Tibial artery (tissue), 4 donors: ENCODE data around the gene MLLT3.

ENCODE experiments used
- DNase-seq, 2 donors: peaks; one replicate each; pipeline ENCODE4 v3.0.0-alpha.2; 2019
- H3K27ac ChIP-seq, 2 donors: fragments of 200-600 bp; sonication (generic) in 1 of 2; 1 replicate in 1 of 2; 2 replicates in 1 of 2; pipeline ENCODE4 v1.5.1; 2018 to 2019; ENCODE audit warnings: mild to moderate bottlenecking in 1 of 2
- H3K27me3 ChIP-seq, 2 donors: fragments of 200-600 bp; sonication (generic) in 1 of 2; one replicate each; pipeline versions ENCODE4 v1.5.1 to v1.6.0; 2016 to 2019
- H3K36me3 ChIP-seq, 3 donors: fragments of 200-600 bp; sonication (generic) in 2 of 3; one replicate each; pipeline ENCODE4 v1.5.1; 2016 to 2019; ENCODE audit warnings: mild to moderate bottlenecking in 2 of 3
- H3K4me1 ChIP-seq, 4 donors: fragments of 200-600 bp; sonication (generic) in 2 of 4; 1 replicate in 3 of 4; 2 replicates in 1 of 4; pipeline ENCODE4 v1.5.1; 2016 to 2019
- H3K4me3 ChIP-seq, 2 donors: fragments of 200-600 bp; sonication (generic) in 1 of 2; 1 replicate in 1 of 2; 2 replicates in 1 of 2; pipeline ENCODE4 v1.5.1; 2018 to 2019; ENCODE audit warnings: mild to moderate bottlenecking in 2 of 2
- H3K9me3 ChIP-seq, 3 donors: fragments of 200-600 bp; sonication (generic) in 1 of 3; one replicate each; pipeline ENCODE4 v1.5.1; 2016 to 2019
- intact Hi-C: fragments of 100-400 bp; cut with DNase I; formaldehyde crosslinking; loops from one replicate; pipeline ENCODE4 v1.15.0; 2023; ENCODE audit warnings: low total_unique reads
- TF ChIP-seq, protein P1 (sequence below), 2 experiments: fragments of 200-600 bp in 1 of 2; fragments of 450-650 bp in 1 of 2; IDR thresholded peaks; one replicate each; pipeline ENCODE4 v1.5.1; 2017 to 2019; ENCODE audit warnings: antibody characterized with exemption in 2 of 2, mild to moderate bottlenecking in 1 of 2, moderate library complexity in 1 of 2

Gene MLLT3

GRCh38 chr9:20622330-20623020 is at the start of gene MLLT3:
TSS of gene MLLT3 (minus strand) at chr9:20622499.
- H3K4me3 ChIP-seq: peak within 1 kb of the TSS; percentile 93 to 96
- H3K4me1 ChIP-seq: peaks cover 0 to 33% (median 2%) of the 10 kb centered on the region in 4 donors
- H3K36me3 ChIP-seq: no peaks in the 10 kb centered on the region
- TF ChIP-seq, protein P1, sequence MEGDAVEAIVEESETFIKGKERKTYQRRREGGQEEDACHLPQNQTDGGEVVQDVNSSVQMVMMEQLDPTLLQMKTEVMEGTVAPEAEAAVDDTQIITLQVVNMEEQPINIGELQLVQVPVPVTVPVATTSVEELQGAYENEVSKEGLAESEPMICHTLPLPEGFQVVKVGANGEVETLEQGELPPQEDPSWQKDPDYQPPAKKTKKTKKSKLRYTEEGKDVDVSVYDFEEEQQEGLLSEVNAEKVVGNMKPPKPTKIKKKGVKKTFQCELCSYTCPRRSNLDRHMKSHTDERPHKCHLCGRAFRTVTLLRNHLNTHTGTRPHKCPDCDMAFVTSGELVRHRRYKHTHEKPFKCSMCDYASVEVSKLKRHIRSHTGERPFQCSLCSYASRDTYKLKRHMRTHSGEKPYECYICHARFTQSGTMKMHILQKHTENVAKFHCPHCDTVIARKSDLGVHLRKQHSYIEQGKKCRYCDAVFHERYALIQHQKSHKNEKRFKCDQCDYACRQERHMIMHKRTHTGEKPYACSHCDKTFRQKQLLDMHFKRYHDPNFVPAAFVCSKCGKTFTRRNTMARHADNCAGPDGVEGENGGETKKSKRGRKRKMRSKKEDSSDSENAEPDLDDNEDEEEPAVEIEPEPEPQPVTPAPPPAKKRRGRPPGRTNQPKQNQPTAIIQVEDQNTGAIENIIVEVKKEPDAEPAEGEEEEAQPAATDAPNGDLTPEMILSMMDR (IDR thresholded peaks at IDR 0.05): no peak
- peak; percentile 97 to 98 for DNase-seq
- H3K27me3 ChIP-seq: no peaks in the 10 kb centered on the region
- H3K9me3 ChIP-seq: no peaks in the 10 kb centered on the region
- peak within 1 kb of the TSS; percentile 87 for H3K27ac ChIP-seq
- intact Hi-C loops: loop anchor here (5.0 to 10.0 kb wide), 5 partner anchors 60 to 482 kb away; partner anchors contain the start of gene FOCAD

GRCh38 chr9:20671635-20672034 is 49.3 kb upstream of the MLLT3 start:
- Histone ChIP-seq H3K4me3 (no peak overlapping the region), H3K9me3 (no peaks in the 10 kb centered on the region), H3K36me3 (no peaks in the 10 kb centered on the region), H3K27me3 (no peaks in the 10 kb centered on the region), H3K4me1 (no peaks in the 10 kb centered on the region), H3K27ac (no peak overlapping the region)
- TF ChIP-seq, protein P1 (IDR thresholded peaks at IDR 0.05): no peak
- DNase-seq: no peak
- intact Hi-C loops: no loop called here

DNA sequence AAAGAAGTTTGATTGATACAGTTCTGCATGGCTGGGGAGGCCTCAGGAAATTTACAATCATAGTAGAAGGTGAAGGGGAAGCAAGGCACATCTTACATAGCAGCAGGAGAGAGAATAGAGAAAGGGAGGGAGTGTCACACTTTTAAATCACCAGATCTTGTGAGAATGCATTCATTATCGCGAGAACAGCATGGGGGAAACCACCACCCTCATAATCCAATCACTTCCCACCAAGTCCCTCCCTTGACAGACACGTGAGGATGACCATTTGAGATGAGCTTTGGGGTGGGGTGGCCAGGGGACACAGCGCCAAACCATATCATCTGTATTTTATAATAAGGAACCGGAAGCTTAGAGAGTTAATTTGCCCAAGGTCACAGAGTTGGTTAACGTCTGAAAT is 48.1 kb upstream of the MLLT3 start:
- H3K27ac ChIP-seq: no peak overlapping the region
- no peaks in the 10 kb centered on the region for H3K27me3 ChIP-seq
- intact Hi-C loops: no loop called here
- H3K36me3 ChIP-seq: no peaks in the 10 kb centered on the region
- no peak for DNase-seq
- TF ChIP-seq, protein P1 (IDR thresholded peaks at IDR 0.05): no peak
- H3K4me1 ChIP-seq: no peaks in the 10 kb centered on the region
- H3K9me3 ChIP-seq: no peaks in the 10 kb centered on the region
- H3K4me3 ChIP-seq: no peak overlapping the region

DNA sequence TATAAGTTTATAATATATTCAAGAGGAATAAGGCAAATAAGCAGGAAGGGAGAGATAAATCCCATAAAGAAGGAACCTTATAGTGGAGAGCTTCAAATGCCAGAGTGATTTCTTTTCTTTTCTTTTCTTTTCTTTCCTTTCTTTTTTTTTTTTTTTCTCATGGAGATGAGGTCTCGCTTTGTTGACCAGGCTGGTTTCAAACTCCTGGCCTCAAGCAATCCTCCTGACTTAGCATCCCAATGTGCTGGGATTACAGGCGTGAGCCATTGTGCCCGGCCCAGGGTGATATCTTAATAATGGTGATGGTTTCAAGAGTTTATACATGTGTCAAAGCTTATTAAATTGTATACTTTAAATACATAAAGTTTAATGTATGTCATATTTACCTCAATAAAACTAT is 42.2 kb upstream of the MLLT3 start:
- DNase-seq: no peak
- Histone ChIP-seq H3K27ac (no peak overlapping the region), H3K27me3 (no peaks in the 10 kb centered on the region), H3K36me3 (no peaks in the 10 kb centered on the region), H3K4me3 (no peak overlapping the region), H3K9me3 (no peaks in the 10 kb centered on the region), H3K4me1 (no peaks in the 10 kb centered on the region)
- intact Hi-C loops: no loop called here
- TF ChIP-seq, protein P1 (IDR thresholded peaks at IDR 0.05): no peak

- H3K4me1 ChIP-seq: no peaks in the 10 kb centered on the region
- H3K9me3 ChIP-seq: no peaks in the 10 kb centered on the region
- intact Hi-C loops: no loop called here
- H3K27me3 ChIP-seq: no peaks in the 10 kb centered on the region
- TF ChIP-seq, protein P1 (IDR thresholded peaks at IDR 0.05): no peak
- no peak overlapping the region for H3K4me3 ChIP-seq
- no peak for DNase-seq
- no peak overlapping the region for H3K27ac ChIP-seq
- no peaks in the 10 kb centered on the region for H3K36me3 ChIP-seq
Measured at GRCh38 chr9:20663133-20663532, 40.8 kb upstream of the MLLT3 start.
